ENCODE measurements around the gene FIGN.

DNA sequence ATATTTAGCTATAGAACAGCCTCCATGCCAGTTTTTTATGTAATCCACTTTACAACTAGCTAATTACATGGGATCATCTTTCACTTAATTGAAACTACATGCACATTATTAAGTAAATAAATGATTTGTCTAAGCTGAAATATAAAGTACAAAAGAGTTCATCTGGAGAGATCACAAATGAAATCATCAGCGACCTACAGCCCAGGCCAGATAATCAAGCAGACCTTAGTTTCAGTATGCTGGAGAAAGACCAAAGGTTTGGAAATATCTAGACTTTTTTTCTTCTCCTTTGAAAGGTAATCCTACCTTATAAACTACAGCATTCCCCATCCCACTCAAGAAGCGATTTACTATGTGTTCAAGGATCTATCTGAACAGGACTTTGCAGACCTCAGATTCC lies 26.5 kb downstream of the FIGN start:
- no peak for TF ChIP-seq POLR2A (IDR thresholded peaks at IDR 0.05)
- TF ChIP-seq, protein P1, sequence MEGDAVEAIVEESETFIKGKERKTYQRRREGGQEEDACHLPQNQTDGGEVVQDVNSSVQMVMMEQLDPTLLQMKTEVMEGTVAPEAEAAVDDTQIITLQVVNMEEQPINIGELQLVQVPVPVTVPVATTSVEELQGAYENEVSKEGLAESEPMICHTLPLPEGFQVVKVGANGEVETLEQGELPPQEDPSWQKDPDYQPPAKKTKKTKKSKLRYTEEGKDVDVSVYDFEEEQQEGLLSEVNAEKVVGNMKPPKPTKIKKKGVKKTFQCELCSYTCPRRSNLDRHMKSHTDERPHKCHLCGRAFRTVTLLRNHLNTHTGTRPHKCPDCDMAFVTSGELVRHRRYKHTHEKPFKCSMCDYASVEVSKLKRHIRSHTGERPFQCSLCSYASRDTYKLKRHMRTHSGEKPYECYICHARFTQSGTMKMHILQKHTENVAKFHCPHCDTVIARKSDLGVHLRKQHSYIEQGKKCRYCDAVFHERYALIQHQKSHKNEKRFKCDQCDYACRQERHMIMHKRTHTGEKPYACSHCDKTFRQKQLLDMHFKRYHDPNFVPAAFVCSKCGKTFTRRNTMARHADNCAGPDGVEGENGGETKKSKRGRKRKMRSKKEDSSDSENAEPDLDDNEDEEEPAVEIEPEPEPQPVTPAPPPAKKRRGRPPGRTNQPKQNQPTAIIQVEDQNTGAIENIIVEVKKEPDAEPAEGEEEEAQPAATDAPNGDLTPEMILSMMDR (IDR thresholded peaks at IDR 0.05), result no peak
